ENCODE measurements around the gene MARCKS.

The MARCKS gene

DNA sequence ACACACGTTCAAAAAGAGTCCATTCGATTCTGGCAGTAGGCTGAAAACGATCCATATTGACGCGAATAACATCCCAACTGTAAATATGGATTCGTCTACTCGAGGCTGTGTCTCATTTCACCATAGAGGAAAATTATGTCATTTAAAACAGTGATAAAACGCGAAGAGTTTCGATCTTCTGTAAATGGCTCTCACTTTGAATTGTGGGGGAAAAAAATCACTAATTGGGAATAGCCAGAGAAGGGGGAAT, 845 bp upstream of the MARCKS start:
- in situ Hi-C loops (cut with MboI; ENCODE audit: low sequenced_read_pairs, unreplicated experiment), result loop anchor here (5.0 to 10.0 kb wide), 2 partner anchors 101 to 209 kb away; no protein-coding TSS in a partner anchor
- DNase-seq (ENCODE audit: low spot score), result no peak
- TF ChIP-seq, protein P1, sequence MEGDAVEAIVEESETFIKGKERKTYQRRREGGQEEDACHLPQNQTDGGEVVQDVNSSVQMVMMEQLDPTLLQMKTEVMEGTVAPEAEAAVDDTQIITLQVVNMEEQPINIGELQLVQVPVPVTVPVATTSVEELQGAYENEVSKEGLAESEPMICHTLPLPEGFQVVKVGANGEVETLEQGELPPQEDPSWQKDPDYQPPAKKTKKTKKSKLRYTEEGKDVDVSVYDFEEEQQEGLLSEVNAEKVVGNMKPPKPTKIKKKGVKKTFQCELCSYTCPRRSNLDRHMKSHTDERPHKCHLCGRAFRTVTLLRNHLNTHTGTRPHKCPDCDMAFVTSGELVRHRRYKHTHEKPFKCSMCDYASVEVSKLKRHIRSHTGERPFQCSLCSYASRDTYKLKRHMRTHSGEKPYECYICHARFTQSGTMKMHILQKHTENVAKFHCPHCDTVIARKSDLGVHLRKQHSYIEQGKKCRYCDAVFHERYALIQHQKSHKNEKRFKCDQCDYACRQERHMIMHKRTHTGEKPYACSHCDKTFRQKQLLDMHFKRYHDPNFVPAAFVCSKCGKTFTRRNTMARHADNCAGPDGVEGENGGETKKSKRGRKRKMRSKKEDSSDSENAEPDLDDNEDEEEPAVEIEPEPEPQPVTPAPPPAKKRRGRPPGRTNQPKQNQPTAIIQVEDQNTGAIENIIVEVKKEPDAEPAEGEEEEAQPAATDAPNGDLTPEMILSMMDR (IDR thresholded peaks at IDR 0.05; ENCODE audit: borderline replicate concordance, control extremely low read depth, extremely low read depth, insufficient read depth, missing control alignments), result no peak

DNA sequence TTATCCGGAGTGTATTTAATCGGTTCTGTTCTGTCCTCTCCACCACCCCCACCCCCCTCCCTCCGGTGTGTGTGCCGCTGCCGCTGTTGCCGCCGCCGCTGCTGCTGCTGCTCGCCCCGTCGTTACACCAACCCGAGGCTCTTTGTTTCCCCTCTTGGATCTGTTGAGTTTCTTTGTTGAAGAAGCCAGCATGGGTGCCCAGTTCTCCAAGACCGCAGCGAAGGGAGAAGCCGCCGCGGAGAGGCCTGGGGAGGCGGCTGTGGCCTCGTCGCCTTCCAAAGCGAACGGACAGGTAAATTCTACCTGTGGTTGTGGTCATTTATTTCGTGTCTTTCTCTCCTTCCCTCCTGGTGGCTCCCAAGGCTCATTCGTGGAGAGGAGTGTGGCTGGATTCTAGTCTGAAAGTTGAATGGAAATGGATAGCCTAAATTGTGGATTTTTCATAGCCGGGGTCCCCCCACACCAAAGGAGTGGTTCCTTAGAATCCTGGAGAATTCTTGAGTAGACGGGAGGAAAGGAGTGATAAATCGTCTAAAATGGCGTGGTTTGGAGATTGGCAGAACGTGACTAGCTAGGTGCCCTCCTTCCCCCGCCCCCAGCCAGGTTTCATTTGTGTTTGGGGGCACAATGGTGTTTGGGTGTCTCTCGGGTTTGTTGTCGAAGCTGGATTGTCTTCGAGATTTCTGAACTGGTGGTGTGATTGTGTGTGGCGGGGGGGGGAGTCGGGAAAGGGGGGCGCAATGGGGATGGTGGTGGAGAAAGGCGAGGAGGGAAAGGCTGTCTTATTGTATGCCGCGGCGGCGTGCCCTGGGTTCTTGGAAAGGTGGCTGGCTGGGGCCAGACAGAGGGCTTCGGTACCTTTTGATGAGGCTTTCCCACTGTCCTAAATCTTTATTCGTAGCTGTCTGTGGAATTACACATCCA, 673 bp downstream of the MARCKS start:
- TF ChIP-seq, protein P1 (IDR thresholded peaks at IDR 0.05; ENCODE audit: borderline replicate concordance, control extremely low read depth, extremely low read depth, insufficient read depth, missing control alignments), result no peak
- DNase-seq (ENCODE audit: low spot score), result peak; percentile 41
- in situ Hi-C loops (cut with MboI; ENCODE audit: low sequenced_read_pairs, unreplicated experiment), result loop anchor here (5.0 to 10.0 kb wide), 2 partner anchors 103 to 211 kb away; no protein-coding TSS in a partner anchor

DNA sequence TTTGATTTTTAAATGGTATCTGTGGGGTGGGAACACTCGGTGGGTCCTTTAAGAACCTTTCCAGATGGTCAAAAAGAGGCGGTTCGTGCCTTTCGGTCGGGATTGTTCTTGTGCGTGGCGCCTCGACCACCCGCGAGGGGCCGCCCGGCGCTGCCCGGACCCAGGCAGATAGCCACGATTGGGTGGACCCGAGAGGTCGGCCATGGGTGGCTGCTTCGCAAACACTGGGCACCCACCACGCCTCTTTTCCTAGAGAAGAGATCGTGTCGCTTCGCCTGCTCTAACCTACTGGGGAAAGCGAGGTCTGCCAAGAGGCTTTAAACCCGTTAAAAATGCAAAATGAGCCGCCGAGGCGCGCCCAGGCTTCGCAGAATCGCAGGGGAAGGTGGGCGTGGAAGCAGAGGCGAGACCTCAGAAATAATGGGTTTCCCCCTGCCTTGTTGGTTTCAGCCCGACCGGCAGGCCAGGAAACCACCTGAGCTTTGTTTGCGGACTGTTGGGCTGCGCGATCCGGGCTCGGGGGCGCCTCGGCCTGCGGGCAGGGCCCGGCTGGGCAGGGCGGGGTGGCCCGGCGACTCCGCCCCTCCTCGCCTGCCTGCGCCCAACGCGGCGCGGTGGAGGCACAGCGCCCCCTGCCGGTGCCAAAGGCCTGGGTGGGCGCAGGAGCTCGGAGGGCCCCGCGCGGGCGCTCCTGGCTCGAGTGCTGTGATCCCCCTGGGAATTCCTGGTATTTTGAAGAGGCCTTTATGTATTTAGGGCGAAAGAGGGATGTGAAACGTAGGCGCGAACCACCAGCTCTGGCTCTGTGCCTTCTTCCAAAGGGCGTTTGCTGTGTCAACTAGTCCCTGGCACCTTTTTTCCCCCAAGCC, 1.6 kb downstream of the MARCKS start:
- TF ChIP-seq, protein P1 (IDR thresholded peaks at IDR 0.05; ENCODE audit: borderline replicate concordance, control extremely low read depth, extremely low read depth, insufficient read depth, missing control alignments), result peak; percentile 92
- peak; percentile 96 for DNase-seq (ENCODE audit: low spot score)
- in situ Hi-C loops (cut with MboI; ENCODE audit: low sequenced_read_pairs, unreplicated experiment), result loop anchor here (5.0 to 10.0 kb wide), 2 partner anchors 104 to 211 kb away; no protein-coding TSS in a partner anchor

DNA sequence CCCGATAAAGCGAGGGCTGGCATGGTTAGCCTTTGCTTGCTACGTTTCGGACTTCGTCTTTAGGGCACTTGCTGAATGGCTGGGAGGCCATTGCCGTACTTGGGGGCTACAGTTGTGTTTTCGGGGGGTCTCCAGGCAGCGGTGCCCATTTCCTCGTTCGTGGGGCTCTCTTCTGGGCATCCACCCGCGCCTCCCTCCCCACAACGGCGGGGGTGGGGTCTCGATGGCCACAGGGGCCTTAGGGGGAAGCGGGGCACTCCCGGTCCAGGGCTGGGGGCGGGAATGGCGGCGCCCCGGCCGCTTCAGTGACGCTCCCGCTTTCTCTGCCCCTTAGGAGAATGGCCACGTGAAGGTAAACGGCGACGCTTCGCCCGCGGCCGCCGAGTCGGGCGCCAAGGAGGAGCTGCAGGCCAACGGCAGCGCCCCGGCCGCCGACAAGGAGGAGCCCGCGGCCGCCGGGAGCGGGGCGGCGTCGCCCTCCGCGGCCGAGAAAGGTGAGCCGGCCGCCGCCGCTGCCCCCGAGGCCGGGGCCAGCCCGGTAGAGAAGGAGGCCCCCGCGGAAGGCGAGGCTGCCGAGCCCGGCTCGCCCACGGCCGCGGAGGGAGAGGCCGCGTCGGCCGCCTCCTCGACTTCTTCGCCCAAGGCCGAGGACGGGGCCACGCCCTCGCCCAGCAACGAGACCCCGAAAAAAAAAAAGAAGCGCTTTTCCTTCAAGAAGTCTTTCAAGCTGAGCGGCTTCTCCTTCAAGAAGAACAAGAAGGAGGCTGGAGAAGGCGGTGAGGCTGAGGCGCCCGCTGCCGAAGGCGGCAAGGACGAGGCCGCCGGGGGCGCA, 2.4 kb downstream of the MARCKS start:
- DNase-seq (ENCODE audit: low spot score), result peak; percentile 36
- in situ Hi-C loops (cut with MboI; ENCODE audit: low sequenced_read_pairs, unreplicated experiment), result loop anchor here (5.0 to 10.0 kb wide), 2 partner anchors 105 to 212 kb away; no protein-coding TSS in a partner anchor
- TF ChIP-seq, protein P1 (IDR thresholded peaks at IDR 0.05; ENCODE audit: borderline replicate concordance, control extremely low read depth, extremely low read depth, insufficient read depth, missing control alignments), result no peak

DNA sequence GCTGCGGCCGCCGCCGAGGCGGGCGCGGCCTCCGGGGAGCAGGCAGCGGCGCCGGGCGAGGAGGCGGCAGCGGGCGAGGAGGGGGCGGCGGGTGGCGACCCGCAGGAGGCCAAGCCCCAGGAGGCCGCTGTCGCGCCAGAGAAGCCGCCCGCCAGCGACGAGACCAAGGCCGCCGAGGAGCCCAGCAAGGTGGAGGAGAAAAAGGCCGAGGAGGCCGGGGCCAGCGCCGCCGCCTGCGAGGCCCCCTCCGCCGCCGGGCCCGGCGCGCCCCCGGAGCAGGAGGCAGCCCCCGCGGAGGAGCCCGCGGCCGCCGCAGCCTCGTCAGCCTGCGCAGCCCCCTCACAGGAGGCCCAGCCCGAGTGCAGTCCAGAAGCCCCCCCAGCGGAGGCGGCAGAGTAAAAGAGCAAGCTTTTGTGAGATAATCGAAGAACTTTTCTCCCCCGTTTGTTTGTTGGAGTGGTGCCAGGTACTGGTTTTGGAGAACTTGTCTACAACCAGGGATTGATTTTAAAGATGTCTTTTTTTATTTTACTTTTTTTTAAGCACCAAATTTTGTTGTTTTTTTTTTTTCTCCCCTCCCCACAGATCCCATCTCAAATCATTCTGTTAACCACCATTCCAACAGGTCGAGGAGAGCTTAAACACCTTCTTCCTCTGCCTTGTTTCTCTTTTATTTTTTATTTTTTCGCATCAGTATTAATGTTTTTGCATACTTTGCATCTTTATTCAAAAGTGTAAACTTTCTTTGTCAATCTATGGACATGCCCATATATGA, 3.2 kb downstream of the MARCKS start:
- no peak for DNase-seq (ENCODE audit: low spot score)
- in situ Hi-C loops (cut with MboI; ENCODE audit: low sequenced_read_pairs, unreplicated experiment), result no loop called here

More for the DNA sequence above, 3.2 kb downstream of the MARCKS start:
- TF ChIP-seq, protein P1 (IDR thresholded peaks at IDR 0.05; ENCODE audit: borderline replicate concordance, control extremely low read depth, extremely low read depth, insufficient read depth, missing control alignments), result no peak
